ENCODE results near the gene UNC93A.
"Not testable (repeated sequence)": the region's sequence is repeated elsewhere in the genome, so short reads cannot be mapped to it uniquely, and the experiment has no call there.

DNA sequence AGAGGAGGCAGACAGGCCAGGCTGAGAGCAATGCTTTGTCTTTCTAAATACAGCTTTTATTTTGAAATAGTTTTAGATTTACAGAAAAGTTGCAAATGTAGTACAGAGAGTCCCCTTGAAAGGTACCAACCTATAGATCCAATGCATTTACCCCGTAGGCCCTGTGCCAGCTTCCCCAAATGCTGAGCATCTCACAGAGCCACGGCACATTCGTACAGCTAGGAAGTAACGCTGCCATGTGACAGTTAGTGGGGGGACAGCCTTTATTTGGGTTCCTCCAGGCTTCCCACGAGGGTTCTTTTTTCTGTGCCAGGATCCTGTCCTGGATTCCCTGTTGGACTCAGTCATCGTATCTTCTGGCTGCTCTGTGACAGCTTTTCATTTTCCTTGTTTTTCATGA lies 20.6 kb downstream of the UNC93A start:
- TF ChIP-seq, protein P1, sequence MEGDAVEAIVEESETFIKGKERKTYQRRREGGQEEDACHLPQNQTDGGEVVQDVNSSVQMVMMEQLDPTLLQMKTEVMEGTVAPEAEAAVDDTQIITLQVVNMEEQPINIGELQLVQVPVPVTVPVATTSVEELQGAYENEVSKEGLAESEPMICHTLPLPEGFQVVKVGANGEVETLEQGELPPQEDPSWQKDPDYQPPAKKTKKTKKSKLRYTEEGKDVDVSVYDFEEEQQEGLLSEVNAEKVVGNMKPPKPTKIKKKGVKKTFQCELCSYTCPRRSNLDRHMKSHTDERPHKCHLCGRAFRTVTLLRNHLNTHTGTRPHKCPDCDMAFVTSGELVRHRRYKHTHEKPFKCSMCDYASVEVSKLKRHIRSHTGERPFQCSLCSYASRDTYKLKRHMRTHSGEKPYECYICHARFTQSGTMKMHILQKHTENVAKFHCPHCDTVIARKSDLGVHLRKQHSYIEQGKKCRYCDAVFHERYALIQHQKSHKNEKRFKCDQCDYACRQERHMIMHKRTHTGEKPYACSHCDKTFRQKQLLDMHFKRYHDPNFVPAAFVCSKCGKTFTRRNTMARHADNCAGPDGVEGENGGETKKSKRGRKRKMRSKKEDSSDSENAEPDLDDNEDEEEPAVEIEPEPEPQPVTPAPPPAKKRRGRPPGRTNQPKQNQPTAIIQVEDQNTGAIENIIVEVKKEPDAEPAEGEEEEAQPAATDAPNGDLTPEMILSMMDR (IDR thresholded peaks at IDR 0.05): not testable (repeated sequence)
- TF ChIP-seq POLR2A (IDR thresholded peaks at IDR 0.05): not testable (repeated sequence)
